SU-DHL-6 (cell line): Measurements from ENCODE around the gene IL13.

ENCODE experiments used
- H2AFZ ChIP-seq: fragments of 200-600 bp; sonication (generic); 2 replicates; pipeline ENCODE4 v1.6.1; 2014; ENCODE audit warnings: low read depth, mild to moderate bottlenecking, moderate library complexity, mixed read lengths, antibody characterized with exemption, low read length; ENCODE audit not compliant: severe bottlenecking
- H3F3A ChIP-seq: fragments of 200-600 bp; shearing (Covaris generic); 2 replicates; pipeline ENCODE4 v1.6.0; 2016; ENCODE audit warnings: antibody characterized with exemption, mild to moderate bottlenecking; ENCODE audit not compliant: insufficient read depth
- H3K27ac ChIP-seq: fragments of 200-600 bp; sonication (generic); 2 replicates; pipeline ENCODE4 v1.5.1; 2016; ENCODE audit warnings: low read depth, mild to moderate bottlenecking, low read length, moderate library complexity, mixed read lengths
- H3K27me3 ChIP-seq: fragments of 200-600 bp; sonication (generic), shearing (Covaris generic); 2 replicates; pipeline ENCODE4 v1.6.0; 2014; ENCODE audit warnings: mild to moderate bottlenecking, low read length
- H3K36me3 ChIP-seq: fragments of 200-600 bp; sonication (generic); 2 replicates; pipeline ENCODE4 v1.6.1; 2014; ENCODE audit warnings: mild to moderate bottlenecking, low read length, mixed read lengths
- H3K4me2 ChIP-seq: fragments of 300-600, 200-600 bp; shearing (Covaris generic), sonication (generic); 2 replicates; pipeline ENCODE4 v1.6.0; 2014; ENCODE audit warnings: low read length, low read depth, mild to moderate bottlenecking; ENCODE audit not compliant: poor library complexity, severe bottlenecking
- H3K4me3 ChIP-seq: fragments of 200-600 bp; sonication (generic); 2 replicates; pipeline ENCODE4 v1.5.1; 2014; ENCODE audit warnings: antibody characterized with exemption, low read length, mild to moderate bottlenecking, mixed read lengths; ENCODE audit not compliant: insufficient read depth, poor library complexity, severe bottlenecking
- H3K79me2 ChIP-seq: fragments of 200-600 bp; sonication (generic); 2 replicates; pipeline ENCODE4 v1.6.1; 2014; ENCODE audit warnings: mild to moderate bottlenecking, low read length, moderate library complexity; ENCODE audit not compliant: insufficient read depth
- H3K9ac ChIP-seq: fragments of 200-600 bp; sonication (generic); 2 replicates; pipeline ENCODE4 v1.7.0; 2014; ENCODE audit warnings: mild to moderate bottlenecking, low read length
- H3K9me2 ChIP-seq: fragments of 200-600 bp; sonication (generic); replicated peaks from 2 replicates; pipeline ENCODE4 v1.6.1; 2014; ENCODE audit warnings: low read length; ENCODE audit not compliant: insufficient read depth
- H3K9me3 ChIP-seq: fragments of 200-600 bp; sonication (generic); 2 replicates; pipeline ENCODE4 v1.6.1; 2014; ENCODE audit warnings: low read length, mixed read lengths; ENCODE audit not compliant: insufficient read depth
- H4K20me1 ChIP-seq: fragments of 200-600 bp; sonication (generic); 2 replicates; pipeline ENCODE4 v1.6.1; 2014; ENCODE audit warnings: low read depth, mild to moderate bottlenecking, antibody characterized with exemption, low read length, moderate library complexity, mixed read lengths
- CTCF ChIP-seq: fragments of 200-600 bp; sonication (generic); IDR thresholded peaks from one replicate; pipeline ENCODE4 v1.5.1; 2017; ENCODE audit warnings: antibody characterized with exemption, mild to moderate bottlenecking, low read length, moderate library complexity; ENCODE audit not compliant: insufficient read depth, poor library complexity, severe bottlenecking
- EZH2phosphoT487 ChIP-seq: fragments of 200-600 bp; sonication (generic), shearing (Covaris generic); conservative IDR thresholded peaks from 2 replicates; pipeline ENCODE4 v1.6.1; 2018; ENCODE audit warnings: mild to moderate bottlenecking, antibody characterized with exemption, low read length, moderate library complexity, mixed read lengths

IL13 gene

DNA sequence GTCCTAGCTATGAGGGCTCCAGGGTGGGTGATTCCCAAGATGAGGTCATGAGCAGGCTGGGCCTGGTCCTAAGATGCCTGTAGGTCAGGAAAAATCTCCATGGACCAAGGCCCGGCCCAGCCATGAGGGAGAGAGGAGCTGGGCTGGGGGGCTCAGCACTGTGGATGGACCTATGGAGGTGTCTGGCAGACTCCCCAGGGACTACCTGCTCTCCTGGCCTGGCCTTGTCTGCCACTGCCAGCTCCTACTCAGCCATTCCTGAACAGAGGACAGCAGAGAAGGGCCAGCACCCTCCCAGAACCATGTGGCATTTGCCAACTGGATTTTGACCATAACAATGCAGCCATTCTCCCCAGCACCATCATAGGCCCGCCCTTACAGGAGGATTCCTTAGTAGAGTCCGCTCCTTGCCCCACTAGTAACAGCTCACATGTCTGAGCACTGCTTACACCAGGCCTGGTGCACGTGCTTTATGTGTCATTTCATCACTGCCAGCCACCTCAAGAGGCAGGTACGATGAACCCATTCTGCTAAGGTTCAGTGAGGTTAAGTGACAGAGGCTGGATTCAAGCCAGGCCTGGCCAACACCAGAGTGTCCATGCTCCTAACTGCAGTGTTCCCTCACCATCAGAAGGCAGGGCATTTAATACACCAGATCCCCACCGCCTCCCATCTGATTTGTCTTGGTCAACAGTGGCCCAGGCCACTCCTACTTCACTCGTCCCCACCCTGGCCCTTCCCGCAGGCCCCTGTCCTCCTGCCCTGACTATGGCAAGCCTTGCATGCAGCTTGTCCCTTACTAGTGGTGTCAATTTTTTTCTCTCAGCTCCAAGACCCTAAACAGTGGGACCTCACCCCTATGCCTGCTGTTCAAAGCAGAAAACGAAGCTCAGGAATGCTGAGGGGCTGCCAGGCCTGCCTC is 669 bp downstream of the IL13 start:
- H3F3A ChIP-seq: no peaks in the 10 kb centered on the region
- no peak overlapping the region for H3K9ac ChIP-seq
- no peaks in the 10 kb centered on the region for H3K79me2 ChIP-seq
- no peak overlapping the region for H3K27ac ChIP-seq
- TF ChIP-seq EZH2phosphoT487 (no peak), CTCF (no peak)
- no peaks in the 10 kb centered on the region for H3K27me3 ChIP-seq
- no peaks in the 10 kb centered on the region for H3K9me3 ChIP-seq
- no peak overlapping the region for H3K4me3 ChIP-seq
- H3K9me2 ChIP-seq: no peaks in the 10 kb centered on the region
- H3K36me3 ChIP-seq: no peaks in the 10 kb centered on the region
- H4K20me1 ChIP-seq: no peaks in the 10 kb centered on the region
- no peak overlapping the region for H3K4me2 ChIP-seq
- H2AFZ ChIP-seq: no peak overlapping the region

GRCh38 chr5:132659598-132660493 is 1.9 kb downstream of the IL13 start:
- no peak for TF ChIP-seq EZH2phosphoT487
- no peak for TF ChIP-seq CTCF
- Histone ChIP-seq H3K9me3 (no peaks in the 10 kb centered on the region), H3K4me2 (no peak overlapping the region), H3K36me3 (no peaks in the 10 kb centered on the region), H3F3A (no peaks in the 10 kb centered on the region), H3K9ac (no peak overlapping the region), H4K20me1 (no peaks in the 10 kb centered on the region), H3K79me2 (no peaks in the 10 kb centered on the region), H3K27me3 (no peaks in the 10 kb centered on the region), H3K4me3 (no peak overlapping the region), H2AFZ (no peak overlapping the region), H3K9me2 (no peaks in the 10 kb centered on the region), H3K27ac (no peak overlapping the region)

DNA sequence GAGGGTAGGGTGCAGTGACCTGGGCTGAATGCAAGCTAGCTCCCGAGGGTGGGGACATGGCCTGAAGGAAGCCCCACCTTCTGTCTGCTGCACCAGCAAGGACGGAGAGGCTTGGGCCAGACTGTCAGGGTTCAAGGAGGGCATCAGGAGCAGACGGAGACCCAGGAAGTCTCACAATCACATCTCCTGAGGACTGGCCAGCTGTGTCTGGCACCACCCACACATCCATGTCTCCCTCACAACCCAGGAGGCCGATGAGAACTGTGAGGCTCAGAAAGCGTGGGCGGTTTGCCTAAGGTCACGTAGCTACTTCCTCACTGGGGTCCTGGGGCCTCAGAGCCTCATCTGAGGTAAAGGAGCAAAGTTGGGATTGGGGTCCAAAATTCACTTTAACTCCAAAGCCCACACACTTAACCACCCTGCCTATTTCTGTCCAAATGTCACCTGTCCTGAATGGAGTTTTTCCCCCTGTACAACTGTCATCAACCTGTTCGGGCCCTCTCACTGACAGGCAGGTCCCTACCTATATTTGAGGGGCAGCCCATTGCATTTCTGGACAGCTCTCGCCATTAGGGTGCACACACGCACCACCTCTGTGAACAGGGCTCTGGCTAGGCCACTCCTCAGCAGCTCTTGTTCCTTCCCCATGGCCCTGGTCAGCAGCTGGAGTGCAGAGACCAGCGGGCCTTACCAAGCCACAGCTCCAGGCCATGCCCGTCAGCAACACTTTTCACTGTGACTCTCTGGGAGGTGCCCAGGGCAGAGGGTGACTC is 3.4 kb downstream of the IL13 start:
- Histone ChIP-seq H3K9me3 (no peaks in the 10 kb centered on the region), H3K27me3 (no peaks in the 10 kb centered on the region), H3K9me2 (no peaks in the 10 kb centered on the region), H3K4me2 (no peak overlapping the region), H4K20me1 (no peaks in the 10 kb centered on the region), H3K9ac (no peak overlapping the region), H3F3A (no peaks in the 10 kb centered on the region), H3K4me3 (no peak overlapping the region), H3K36me3 (no peaks in the 10 kb centered on the region), H3K27ac (no peak overlapping the region), H2AFZ (no peak overlapping the region), H3K79me2 (no peaks in the 10 kb centered on the region)
- TF ChIP-seq EZH2phosphoT487 (no peak), CTCF (no peak)
